ENCODE data around the gene PLEKHA1.

The PLEKHA1 gene

DNA sequence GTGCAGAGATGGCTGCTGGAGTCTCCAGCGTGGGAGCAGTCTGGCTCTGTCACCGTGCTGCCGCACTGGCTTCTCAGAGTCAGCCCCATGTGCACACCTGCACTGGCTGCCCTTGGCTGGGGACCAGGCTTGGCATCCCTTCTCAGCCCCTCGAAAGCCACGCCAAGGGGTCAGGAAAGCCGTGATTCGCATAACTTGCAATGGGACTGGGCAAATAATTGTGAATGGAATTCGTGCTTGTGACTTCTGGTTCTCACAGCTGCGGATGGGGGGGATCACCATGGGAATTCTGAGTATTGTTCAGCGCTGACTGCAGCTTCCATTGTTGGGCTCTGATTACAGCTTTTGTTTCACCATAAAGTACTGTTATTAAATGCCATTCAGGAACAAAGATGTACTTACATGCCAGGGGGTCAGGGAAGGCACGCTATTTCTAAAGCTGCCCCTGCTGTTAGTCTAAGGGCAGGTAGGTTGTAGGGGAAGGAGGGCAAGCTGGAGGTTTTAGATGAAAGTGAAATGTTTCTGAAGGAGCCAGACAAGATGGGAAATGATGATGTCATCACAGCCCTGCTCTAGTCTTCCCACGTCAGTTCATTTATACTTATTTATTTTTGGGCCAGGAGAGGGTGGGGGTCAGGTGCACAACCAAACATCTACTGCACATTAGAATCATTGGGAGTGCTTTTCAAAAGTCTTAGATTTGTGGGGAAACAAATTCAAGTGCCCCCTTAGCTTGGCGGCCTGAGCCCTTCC, 5.8 kb upstream of the PLEKHA1 start:
- DNase-seq (ENCODE audit: insufficient read length, low spot score) (no peak), FAIRE-seq (no peak)
- TF ChIP-seq, protein P1, sequence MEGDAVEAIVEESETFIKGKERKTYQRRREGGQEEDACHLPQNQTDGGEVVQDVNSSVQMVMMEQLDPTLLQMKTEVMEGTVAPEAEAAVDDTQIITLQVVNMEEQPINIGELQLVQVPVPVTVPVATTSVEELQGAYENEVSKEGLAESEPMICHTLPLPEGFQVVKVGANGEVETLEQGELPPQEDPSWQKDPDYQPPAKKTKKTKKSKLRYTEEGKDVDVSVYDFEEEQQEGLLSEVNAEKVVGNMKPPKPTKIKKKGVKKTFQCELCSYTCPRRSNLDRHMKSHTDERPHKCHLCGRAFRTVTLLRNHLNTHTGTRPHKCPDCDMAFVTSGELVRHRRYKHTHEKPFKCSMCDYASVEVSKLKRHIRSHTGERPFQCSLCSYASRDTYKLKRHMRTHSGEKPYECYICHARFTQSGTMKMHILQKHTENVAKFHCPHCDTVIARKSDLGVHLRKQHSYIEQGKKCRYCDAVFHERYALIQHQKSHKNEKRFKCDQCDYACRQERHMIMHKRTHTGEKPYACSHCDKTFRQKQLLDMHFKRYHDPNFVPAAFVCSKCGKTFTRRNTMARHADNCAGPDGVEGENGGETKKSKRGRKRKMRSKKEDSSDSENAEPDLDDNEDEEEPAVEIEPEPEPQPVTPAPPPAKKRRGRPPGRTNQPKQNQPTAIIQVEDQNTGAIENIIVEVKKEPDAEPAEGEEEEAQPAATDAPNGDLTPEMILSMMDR (IDR thresholded peaks at IDR 0.05; ENCODE audit: insufficient read depth, missing control alignments) = no peak

DNA sequence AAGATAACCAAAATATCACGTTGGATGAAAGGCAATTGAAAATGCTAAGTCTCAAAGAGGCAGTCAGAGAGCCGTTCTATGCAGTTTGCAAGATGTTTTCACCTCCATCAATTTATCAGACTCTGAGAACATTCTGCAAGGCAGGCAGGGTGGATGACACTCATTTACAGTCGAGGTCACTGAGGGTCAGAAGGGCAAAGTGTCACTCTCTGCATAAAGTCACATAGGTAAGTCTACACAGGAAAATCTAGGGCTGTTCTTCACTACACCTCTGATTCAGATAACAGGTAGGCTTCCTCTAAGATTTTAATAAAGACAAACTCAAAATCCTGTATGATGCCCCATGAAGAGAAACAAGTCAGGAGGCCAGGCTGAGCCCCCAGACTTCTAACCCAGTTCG, 1.4 kb upstream of the PLEKHA1 start:
- DNase-seq (ENCODE audit: insufficient read length, low spot score) (no peak), FAIRE-seq (no peak)
- TF ChIP-seq, protein P1 (IDR thresholded peaks at IDR 0.05; ENCODE audit: insufficient read depth, missing control alignments) = no peak

DNA sequence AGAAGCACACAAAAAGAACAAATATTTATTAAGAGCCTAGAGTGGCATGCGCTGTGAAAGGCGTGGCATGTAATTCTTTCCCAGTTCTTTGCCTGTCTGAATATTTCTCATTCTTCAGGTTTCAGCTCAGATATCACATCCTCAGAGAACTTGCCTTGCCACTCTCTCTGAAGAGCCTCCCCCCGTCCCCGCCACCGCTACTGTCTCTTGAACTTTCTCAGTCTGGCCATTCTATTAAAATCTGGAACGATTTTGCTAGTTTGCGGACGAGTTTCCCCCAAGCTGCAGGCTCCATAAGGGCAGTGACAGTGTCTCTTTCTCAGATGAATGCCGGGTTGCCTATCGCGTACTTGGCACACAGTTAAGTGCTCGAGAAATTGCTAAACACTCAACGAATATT, 787 bp upstream of the PLEKHA1 start:
- TF ChIP-seq, protein P1 (IDR thresholded peaks at IDR 0.05; ENCODE audit: insufficient read depth, missing control alignments) = no peak
- FAIRE-seq = no peak
- no peak for DNase-seq (ENCODE audit: insufficient read length, low spot score)

DNA sequence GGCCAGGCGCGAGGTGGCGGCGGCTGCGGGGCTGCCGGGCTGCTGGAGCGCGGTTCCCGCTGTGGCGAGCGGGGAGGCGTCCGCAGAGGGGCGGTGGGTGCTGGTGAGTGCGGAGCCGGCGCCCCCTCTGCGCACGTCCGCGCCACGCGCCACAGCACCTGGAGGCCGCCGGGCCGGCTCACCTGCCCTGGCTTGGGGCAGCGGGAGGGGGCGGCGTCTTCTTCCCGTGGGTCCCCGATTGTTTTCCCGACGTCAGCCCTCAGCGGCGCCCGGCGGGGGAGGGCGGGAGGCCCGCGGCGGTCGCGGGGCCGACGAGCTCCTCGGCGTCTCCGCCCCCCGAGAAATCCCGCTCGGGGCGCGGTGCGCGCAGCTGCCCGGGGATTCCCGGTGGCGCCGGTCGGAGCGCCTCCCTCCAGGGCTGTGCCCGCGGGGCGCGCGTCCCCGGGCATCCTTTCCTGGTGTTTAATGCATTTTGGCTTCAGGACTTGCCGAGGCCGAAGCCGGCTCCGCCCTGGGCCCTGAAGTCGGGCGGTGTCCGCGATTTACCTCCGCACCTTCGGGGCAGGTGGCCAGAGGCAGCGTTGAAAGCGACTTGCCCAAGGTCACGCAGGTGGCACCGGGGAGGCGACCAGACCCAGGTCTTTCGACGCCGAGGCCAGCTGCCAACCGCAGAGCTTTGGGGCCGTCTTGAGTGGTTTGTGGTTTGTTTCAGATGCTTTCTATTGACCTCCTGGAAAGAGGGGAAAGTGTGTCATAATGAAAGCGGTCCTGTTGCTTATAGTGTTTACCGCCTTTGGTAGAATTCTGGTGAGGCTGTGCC, 561 bp downstream of the PLEKHA1 start:
- no peak for FAIRE-seq
- DNase-seq (ENCODE audit: insufficient read length, low spot score) = no peak
- TF ChIP-seq, protein P1 (IDR thresholded peaks at IDR 0.05; ENCODE audit: insufficient read depth, missing control alignments) = no peak

DNA sequence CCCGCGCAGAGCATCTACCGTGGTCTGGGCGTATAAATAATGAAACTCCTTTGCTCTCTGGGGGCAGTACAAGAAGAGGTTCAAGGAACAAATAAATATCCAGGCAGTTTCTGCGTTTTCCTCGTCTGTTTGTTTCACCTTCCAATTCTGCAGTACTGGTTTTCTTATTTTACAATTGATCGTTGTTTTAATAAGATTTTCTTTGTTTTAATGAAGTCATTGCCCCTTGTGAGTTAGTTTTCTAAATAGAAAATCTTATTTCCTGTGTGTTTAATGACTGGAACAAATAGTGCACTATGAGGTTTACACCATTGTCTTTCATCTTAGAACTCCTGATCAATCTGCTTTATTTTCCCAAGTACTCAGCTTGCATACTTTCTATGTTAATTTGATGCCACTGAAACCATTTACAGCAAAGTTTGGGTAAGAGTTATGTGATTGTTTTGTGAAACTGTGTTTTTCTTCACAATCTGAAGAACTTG, 1.2 kb downstream of the PLEKHA1 start:
- TF ChIP-seq, protein P1 (IDR thresholded peaks at IDR 0.05; ENCODE audit: insufficient read depth, missing control alignments) = no peak
- DNase-seq (ENCODE audit: insufficient read length, low spot score) (no peak), FAIRE-seq (no peak)

DNA sequence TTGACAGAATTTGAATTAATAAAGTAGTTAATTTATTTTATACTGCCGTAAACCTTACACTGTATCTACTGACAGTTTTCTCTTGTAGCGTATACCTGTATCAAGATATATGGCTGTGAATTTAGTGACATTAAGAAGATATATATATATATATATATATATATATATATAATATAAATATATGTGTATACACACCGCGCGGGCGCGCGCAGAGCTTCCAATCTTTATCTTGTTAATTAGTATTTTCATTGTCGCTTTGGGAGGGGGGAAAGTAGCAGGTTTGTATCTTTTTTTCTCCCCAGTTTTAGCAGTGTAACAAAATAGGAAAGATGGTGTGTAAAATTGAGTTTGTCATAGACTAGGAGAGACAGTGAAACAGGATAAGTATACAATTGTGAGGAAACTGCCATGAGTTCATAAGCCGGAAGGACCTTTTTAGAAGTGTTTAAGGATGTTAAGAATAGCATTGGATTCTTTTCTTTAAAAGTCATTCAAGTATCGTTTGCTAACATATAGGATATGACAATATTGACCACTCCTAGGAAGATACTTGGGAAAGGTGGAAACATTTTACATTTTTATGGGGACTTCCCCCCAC, 2.0 kb downstream of the PLEKHA1 start:
- no peak for FAIRE-seq
- TF ChIP-seq, protein P1 (IDR thresholded peaks at IDR 0.05; ENCODE audit: insufficient read depth, missing control alignments) = no peak
- no peak for DNase-seq (ENCODE audit: insufficient read length, low spot score)

Data from D721Med (cell line).